ENCODE results near the gene NRXN3. TPM values are rescaled to one million over a fixed set of nuclear protein-coding genes. Genes with fewer than 3 reads are reported as not detected.

Gene NRXN3
- polyA plus RNA-seq, 3 donors, result 0.22 to 0.46 (median 0.27) TPM

DNA sequence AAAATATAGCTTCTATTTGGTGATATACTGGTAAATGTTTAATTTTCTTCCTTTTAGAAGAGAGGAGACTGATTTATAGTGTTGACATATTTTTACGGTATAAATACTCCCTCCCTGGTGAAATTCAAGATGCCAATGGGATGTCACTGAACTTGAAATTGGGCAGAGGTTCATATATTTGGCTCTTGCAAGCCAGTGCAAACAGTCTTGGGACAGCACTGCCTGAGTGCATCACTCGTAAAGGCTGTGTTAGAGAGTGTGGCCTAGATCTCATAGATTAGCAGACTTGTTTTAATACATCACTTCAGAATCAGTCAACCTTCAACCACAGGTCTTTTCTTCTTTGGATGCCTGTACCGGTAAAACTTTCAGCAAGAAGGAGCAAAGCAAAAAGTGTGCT, 681.0 kb downstream of the NRXN3 start:
- H3K27ac ChIP-seq (ENCODE audit: low read depth, low read length), result no peak overlapping the region
- WGBS, 3 donors, result 58 to 66% (median 58%) methylated on average over 3 of the region's 3 CpGs

DNA sequence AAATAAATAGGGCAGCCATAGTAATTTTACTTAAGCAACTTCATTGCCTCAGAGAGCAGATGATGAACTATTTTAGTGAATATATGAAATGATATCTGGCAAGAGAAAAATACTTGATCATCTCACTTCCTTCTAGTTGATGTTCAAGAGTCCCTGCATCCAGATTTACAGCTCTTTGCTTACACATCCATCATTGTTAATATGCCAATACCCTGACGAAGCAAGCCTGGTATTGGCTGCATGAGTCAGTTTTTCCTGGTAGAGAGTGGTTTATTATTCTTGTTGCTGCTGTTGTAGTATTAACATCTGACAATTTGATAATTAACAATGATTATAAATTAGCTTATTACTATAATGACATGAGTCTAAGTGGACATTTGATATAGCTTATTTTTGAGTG, 681.9 kb downstream of the NRXN3 start:
- no peak overlapping the region for H3K27ac ChIP-seq (ENCODE audit: low read depth, low read length)
- WGBS, 3 donors, result 48 to 54% (median 51%) methylated on average over 1 of the region's 1 CpG

- WGBS, 3 donors, result 51 to 73% (median 71%) methylated on average over 4 of the region's 4 CpGs
- no peak overlapping the region for H3K27ac ChIP-seq (ENCODE audit: low read depth, low read length)
Observed at GRCh38 chr14:78857974-78858373, 687.8 kb downstream of the NRXN3 start.

DNA sequence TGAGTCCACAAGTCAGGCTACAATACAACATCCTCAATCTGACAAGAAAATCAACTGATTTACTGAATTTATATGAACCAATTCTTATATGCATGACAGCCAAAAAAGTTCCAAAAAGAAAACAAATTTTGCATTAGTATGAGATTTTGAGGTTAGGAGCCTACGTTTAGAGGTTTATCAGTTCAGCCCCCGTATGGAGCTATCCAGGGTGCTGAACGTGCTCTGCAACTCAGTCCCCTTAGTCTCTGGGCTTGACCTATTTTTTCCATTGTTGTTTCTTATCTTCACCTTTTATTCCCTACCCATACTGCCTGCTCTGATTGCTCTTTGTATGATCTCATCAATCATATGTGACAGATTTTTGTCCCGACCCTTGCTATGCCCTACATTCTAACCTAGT, 693.0 kb downstream of the NRXN3 start:
- 2 to 4% (median 2%) methylated on average over 4 of the region's 4 CpGs for WGBS, 3 donors
- H3K27ac ChIP-seq (ENCODE audit: low read depth, low read length), result no peak overlapping the region

- WGBS, 3 donors, result 72 to 89% (median 82%) methylated on average over 1 of the region's 1 CpG
- no peak overlapping the region for H3K27ac ChIP-seq (ENCODE audit: low read depth, low read length)
Observed at GRCh38 chr14:78872837-78873236, 702.7 kb downstream of the NRXN3 start.

DNA sequence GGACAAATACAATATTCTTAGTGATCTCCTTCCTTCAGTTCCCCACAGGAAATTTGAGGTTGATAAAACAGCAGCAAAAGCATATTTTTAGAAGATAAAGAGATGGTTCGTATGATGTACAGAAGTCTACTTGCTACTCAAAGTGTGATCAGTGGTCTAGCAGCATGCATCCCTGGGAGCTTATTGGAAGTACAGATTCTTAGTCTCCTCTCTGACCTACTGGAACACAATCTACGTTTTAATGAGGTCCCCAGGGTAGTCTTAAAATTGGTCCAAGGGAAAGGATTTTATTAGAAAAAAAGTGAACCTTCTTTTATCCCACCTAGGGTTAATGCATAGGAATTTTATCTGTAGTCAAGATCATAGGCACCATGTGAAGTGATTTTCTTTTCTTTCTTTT, 703.4 kb downstream of the NRXN3 start:
- no peak overlapping the region for H3K27ac ChIP-seq (ENCODE audit: low read depth, low read length)
- WGBS, 3 donors, result 44 to 52% (median 52%) methylated on average over 2 of the region's 2 CpGs

- no peak overlapping the region for H3K27ac ChIP-seq (ENCODE audit: low read depth, low read length)
- 23 to 34% (median 27%) methylated on average over 2 of the region's 2 CpGs for WGBS, 3 donors
Observed at GRCh38 chr14:78875049-78875448, 704.9 kb downstream of the NRXN3 start.

GRCh38 chr14:78885884-78886283, 715.7 kb downstream of the NRXN3 start:
- H3K27ac ChIP-seq (ENCODE audit: low read depth, low read length), result no peak overlapping the region

GRCh38 chr14:78897443-78897842, 727.3 kb downstream of the NRXN3 start:
- 35 to 40% (median 38%) methylated on average over 2 of the region's 2 CpGs for WGBS, 3 donors
- H3K27ac ChIP-seq (ENCODE audit: low read depth, low read length), result no peak overlapping the region

- 8 to 10% (median 8%) methylated on average over 5 of the region's 5 CpGs for WGBS, 3 donors
- no peak overlapping the region for H3K27ac ChIP-seq (ENCODE audit: low read depth, low read length)
Observed at GRCh38 chr14:78902010-78902623, 731.9 kb downstream of the NRXN3 start.

DNA sequence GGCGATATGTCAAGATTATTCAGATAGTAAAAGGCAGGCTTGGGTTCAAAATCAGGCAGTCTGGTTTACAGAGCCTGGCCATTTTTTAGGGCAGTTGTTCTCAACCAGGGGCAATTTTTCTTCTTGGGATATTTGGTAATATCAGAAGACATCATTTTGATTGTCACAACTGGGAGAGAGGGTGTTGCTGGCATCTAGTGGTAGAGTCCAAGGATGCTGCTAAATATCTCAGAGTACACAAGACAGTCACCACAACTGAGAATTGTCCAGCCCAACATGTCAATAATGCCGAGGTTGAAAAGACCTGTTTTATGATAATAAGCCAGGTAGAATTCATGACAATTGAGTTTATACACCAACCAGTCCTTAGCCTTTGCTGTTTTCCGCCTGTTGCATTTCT, 733.9 kb downstream of the NRXN3 start:
- 68 to 86% (median 83%) methylated on average over 3 of the region's 3 CpGs for WGBS, 3 donors
- no peak overlapping the region for H3K27ac ChIP-seq (ENCODE audit: low read depth, low read length)

- WGBS, 3 donors, result 96 to 100% (median 98%) methylated on average over 1 of the region's 1 CpG
- no peak overlapping the region for H3K27ac ChIP-seq (ENCODE audit: low read depth, low read length)
Observed at GRCh38 chr14:78917462-78917861, 747.3 kb downstream of the NRXN3 start.

GRCh38 chr14:78921856-78922255, 751.7 kb downstream of the NRXN3 start:
- 8 to 51% (median 11%) methylated on average over 2 of the region's 2 CpGs for WGBS, 3 donors
- H3K27ac ChIP-seq (ENCODE audit: low read depth, low read length), result no peak overlapping the region

- H3K27ac ChIP-seq (ENCODE audit: low read depth, low read length), result no peak overlapping the region
- 72 to 82% (median 76%) methylated on average over 3 of the region's 3 CpGs for WGBS, 3 donors
Observed at GRCh38 chr14:78927261-78927660, 757.1 kb downstream of the NRXN3 start.

DNA sequence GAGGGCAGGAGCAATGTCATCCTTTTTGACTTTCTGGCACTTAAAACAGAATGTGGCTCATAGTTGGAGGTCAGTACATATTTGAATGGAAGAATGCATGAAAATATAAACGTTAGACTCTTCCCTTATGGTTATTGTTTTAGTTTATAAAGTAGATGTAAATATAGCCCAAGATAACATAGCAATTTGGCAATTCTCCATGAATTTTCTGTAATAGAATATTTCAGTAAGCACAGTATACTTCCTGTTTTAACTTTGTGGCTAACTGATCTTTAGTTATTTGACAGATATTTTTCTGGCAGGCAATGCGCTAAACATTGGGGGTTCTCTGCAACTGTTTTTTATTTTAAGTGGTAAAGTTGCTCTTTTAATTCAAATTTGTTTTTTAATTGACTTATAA, 763.0 kb downstream of the NRXN3 start:
- 16 to 32% (median 22%) methylated on average over 2 of the region's 2 CpGs for WGBS, 3 donors
- H3K27ac ChIP-seq (ENCODE audit: low read depth, low read length), result no peak overlapping the region

- no peak overlapping the region for H3K27ac ChIP-seq (ENCODE audit: low read depth, low read length)
- 18 to 21% (median 21%) methylated on average over 4 of the region's 4 CpGs for WGBS, 3 donors
Observed at GRCh38 chr14:78933948-78934524, 763.9 kb downstream of the NRXN3 start.

GRCh38 chr14:78946949-78947348, 776.8 kb downstream of the NRXN3 start:
- 84 to 96% (median 86%) methylated on average over 1 of the region's 1 CpG for WGBS, 3 donors
- H3K27ac ChIP-seq (ENCODE audit: low read depth, low read length), result no peak overlapping the region

GRCh38 chr14:78947681-78948080, 777.5 kb downstream of the NRXN3 start:
- no peak overlapping the region for H3K27ac ChIP-seq (ENCODE audit: low read depth, low read length)
- 87 to 97% (median 95%) methylated on average over 2 of the region's 2 CpGs for WGBS, 3 donors

DNA sequence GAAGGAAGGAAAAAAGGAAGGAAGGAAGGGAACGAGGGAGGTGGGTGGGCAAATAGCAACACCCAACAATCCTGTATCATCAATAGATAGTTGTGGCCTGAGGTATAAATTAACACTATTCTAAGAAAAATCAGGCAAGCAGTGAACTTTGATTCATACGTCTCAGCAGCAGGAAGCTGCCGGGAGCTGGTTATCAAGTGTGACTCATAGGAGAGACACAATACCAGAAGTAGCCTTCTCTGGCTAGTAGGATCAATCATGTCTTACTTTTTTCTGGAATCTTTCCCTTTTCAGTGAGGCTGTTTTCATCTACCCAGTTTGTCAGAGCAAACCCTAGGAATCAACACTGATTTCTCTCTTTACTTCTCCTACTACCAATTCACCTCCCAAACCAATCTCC, 780.5 kb downstream of the NRXN3 start:
- no peak overlapping the region for H3K27ac ChIP-seq (ENCODE audit: low read depth, low read length)
- 22 to 30% (median 25%) methylated on average over 3 of the region's 3 CpGs for WGBS, 3 donors

GRCh38 chr14:78951602-78952001, 781.4 kb downstream of the NRXN3 start:
- 58 to 81% (median 74%) methylated on average over 3 of the region's 3 CpGs for WGBS, 3 donors
- H3K27ac ChIP-seq (ENCODE audit: low read depth, low read length), result no peak overlapping the region

All from adipose tissue (tissue), 3 donors.